ENCODE measurements around the gene SPATA6.
"Not testable (repeated sequence)": the region's sequence is repeated elsewhere in the genome, so short reads cannot be mapped to it uniquely, and the experiment has no call there.

DNA sequence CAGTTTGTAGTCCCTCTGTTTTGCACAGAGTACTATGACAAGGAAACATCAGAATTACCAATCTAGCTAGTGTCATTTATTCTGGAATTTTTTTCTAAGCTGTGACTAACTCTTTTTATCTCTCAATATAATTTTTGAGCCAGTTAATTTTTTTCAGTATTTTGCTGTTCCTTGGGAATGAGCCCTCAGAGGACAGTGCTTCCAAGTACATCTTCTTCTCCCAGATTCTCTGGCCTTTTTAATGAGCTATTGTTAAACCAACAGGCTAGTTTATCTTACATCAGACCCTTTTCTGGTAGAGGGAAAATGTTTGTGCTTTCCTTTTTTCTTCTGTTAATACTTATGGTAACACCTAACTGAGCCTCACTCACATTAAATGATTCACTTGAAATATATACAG is 34.6 kb downstream of the SPATA6 start:
- TF ChIP-seq, protein P1, sequence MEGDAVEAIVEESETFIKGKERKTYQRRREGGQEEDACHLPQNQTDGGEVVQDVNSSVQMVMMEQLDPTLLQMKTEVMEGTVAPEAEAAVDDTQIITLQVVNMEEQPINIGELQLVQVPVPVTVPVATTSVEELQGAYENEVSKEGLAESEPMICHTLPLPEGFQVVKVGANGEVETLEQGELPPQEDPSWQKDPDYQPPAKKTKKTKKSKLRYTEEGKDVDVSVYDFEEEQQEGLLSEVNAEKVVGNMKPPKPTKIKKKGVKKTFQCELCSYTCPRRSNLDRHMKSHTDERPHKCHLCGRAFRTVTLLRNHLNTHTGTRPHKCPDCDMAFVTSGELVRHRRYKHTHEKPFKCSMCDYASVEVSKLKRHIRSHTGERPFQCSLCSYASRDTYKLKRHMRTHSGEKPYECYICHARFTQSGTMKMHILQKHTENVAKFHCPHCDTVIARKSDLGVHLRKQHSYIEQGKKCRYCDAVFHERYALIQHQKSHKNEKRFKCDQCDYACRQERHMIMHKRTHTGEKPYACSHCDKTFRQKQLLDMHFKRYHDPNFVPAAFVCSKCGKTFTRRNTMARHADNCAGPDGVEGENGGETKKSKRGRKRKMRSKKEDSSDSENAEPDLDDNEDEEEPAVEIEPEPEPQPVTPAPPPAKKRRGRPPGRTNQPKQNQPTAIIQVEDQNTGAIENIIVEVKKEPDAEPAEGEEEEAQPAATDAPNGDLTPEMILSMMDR (conservative IDR thresholded peaks at IDR 0.05; ENCODE audit: low read depth, low read length): not testable (repeated sequence)
- not testable (repeated sequence) for TF ChIP-seq EZH2 (IDR thresholded peaks at IDR 0.05; ENCODE audit: borderline replicate concordance, low read depth, low read length, poor library complexity, severe bottlenecking)
